ENCODE results near the gene RNF11.

The RNF11 gene

GRCh38 chr1:51253691-51254090 lies 17.6 kb downstream of the RNF11 start:
- ATAC-seq (replicated peaks) (no peak), DNase-seq (no peak)
- H3K36me3 Mint-ChIP-seq (ENCODE audit: insufficient read depth) = peaks cover 14% of the 10 kb centered on the region
- no peaks in the 10 kb centered on the region for H3K27me3 Mint-ChIP-seq
- peaks cover 26 to 43% of the 10 kb centered on the region in 2 donors for H3K4me1 Mint-ChIP-seq (ENCODE audit: low read depth in 2 of 2)
- H3K4me3 Mint-ChIP-seq = no peak overlapping the region
- no peaks in the 10 kb centered on the region for H3K9me3 Mint-ChIP-seq
- no peak overlapping the region for H3K27ac Mint-ChIP-seq

- H3K27me3 Mint-ChIP-seq = no peaks in the 10 kb centered on the region
- H3K9me3 Mint-ChIP-seq = no peaks in the 10 kb centered on the region
- H3K4me1 Mint-ChIP-seq (ENCODE audit: low read depth in 2 of 2) = peaks cover 31 to 45% of the 10 kb centered on the region in 2 donors
Observed at GRCh38 chr1:51255331-51255730, 19.3 kb downstream of the RNF11 start.

GRCh38 chr1:51263147-51263877 lies 27.2 kb downstream of the RNF11 start:
- Mint-ChIP-seq H3K9me3 (no peaks in the 10 kb centered on the region), H3K27ac (peak overlapping the region in 1 of 2 donors; percentile 39), H3K27me3 (no peaks in the 10 kb centered on the region), H3K36me3 (ENCODE audit: insufficient read depth) (peaks cover 15% of the 10 kb centered on the region), H3K4me3 (no peak overlapping the region), H3K4me1 (ENCODE audit: low read depth in 2 of 2) (peaks cover 47 to 68% of the 10 kb centered on the region in 2 donors)
- DNase-seq (no peak), ATAC-seq (replicated peaks) (no peak)

More at GRCh38 chr1:51255331-51255730, 19.3 kb downstream of the RNF11 start:
- H3K4me3 Mint-ChIP-seq = no peak overlapping the region
- H3K36me3 Mint-ChIP-seq (ENCODE audit: insufficient read depth) = peaks cover 14% of the 10 kb centered on the region
- DNase-seq (no peak), ATAC-seq (replicated peaks) (no peak)
- no peak overlapping the region for H3K27ac Mint-ChIP-seq

- no peaks in the 10 kb centered on the region for H3K9me3 Mint-ChIP-seq
- peaks cover 42 to 61% of the 10 kb centered on the region in 2 donors for H3K4me1 Mint-ChIP-seq (ENCODE audit: low read depth in 2 of 2)
- H3K4me3 Mint-ChIP-seq = no peak overlapping the region
- H3K27me3 Mint-ChIP-seq = no peaks in the 10 kb centered on the region
- peak overlapping the region in 1 of 2 donors; percentile 62 for H3K27ac Mint-ChIP-seq
- peaks cover 20% of the 10 kb centered on the region for H3K36me3 Mint-ChIP-seq (ENCODE audit: insufficient read depth)
- no peak for ATAC-seq (replicated peaks)
- DNase-seq = no peak
Observed at GRCh38 chr1:51264451-51264850, 28.4 kb downstream of the RNF11 start.

- H3K36me3 Mint-ChIP-seq (ENCODE audit: insufficient read depth) = peaks cover 27% of the 10 kb centered on the region
- DNase-seq (no peak), ATAC-seq (replicated peaks) (no peak)
- no peaks in the 10 kb centered on the region for H3K27me3 Mint-ChIP-seq
- H3K4me1 Mint-ChIP-seq (ENCODE audit: low read depth in 2 of 2) = peaks cover 37 to 52% of the 10 kb centered on the region in 2 donors
- H3K4me3 Mint-ChIP-seq = no peak overlapping the region
- H3K27ac Mint-ChIP-seq = peak overlapping the region; percentile 17 to 33
- no peaks in the 10 kb centered on the region for H3K9me3 Mint-ChIP-seq
Observed at GRCh38 chr1:51265618-51266017, 29.5 kb downstream of the RNF11 start.

- no peak overlapping the region for H3K4me3 Mint-ChIP-seq
- no peaks in the 10 kb centered on the region for H3K27me3 Mint-ChIP-seq
- H3K4me1 Mint-ChIP-seq (ENCODE audit: low read depth in 2 of 2) = peaks cover 34 to 46% of the 10 kb centered on the region in 2 donors
- ATAC-seq (replicated peaks) = no peak
- DNase-seq = no peak
- peak overlapping the region in 1 of 2 donors; percentile 17 for H3K27ac Mint-ChIP-seq
- peaks cover 32% of the 10 kb centered on the region for H3K36me3 Mint-ChIP-seq (ENCODE audit: insufficient read depth)
- no peaks in the 10 kb centered on the region for H3K9me3 Mint-ChIP-seq
Observed at GRCh38 chr1:51266181-51266580, 30.1 kb downstream of the RNF11 start.

GRCh38 chr1:51266791-51267190 lies 30.7 kb downstream of the RNF11 start:
- ATAC-seq (replicated peaks) = no peak
- Mint-ChIP-seq H3K9me3 (no peaks in the 10 kb centered on the region), H3K4me1 (ENCODE audit: low read depth in 2 of 2) (peaks cover 31 to 42% of the 10 kb centered on the region in 2 donors), H3K36me3 (ENCODE audit: insufficient read depth) (peaks cover 34% of the 10 kb centered on the region), H3K27ac (peak overlapping the region in 1 of 2 donors; percentile 17), H3K4me3 (no peak overlapping the region), H3K27me3 (no peaks in the 10 kb centered on the region)
- no peak for DNase-seq

- H3K27ac Mint-ChIP-seq = peak overlapping the region; percentile 1 to 39
- no peaks in the 10 kb centered on the region for H3K27me3 Mint-ChIP-seq
- H3K4me1 Mint-ChIP-seq (ENCODE audit: low read depth in 2 of 2) = peaks cover 25 to 38% of the 10 kb centered on the region in 2 donors
- DNase-seq = no peak
- H3K4me3 Mint-ChIP-seq = no peak overlapping the region
- ATAC-seq (replicated peaks) = no peak
- no peaks in the 10 kb centered on the region for H3K9me3 Mint-ChIP-seq
- H3K36me3 Mint-ChIP-seq (ENCODE audit: insufficient read depth) = peaks cover 37% of the 10 kb centered on the region
Observed at GRCh38 chr1:51268634-51269033, 32.6 kb downstream of the RNF11 start.

- H3K4me3 Mint-ChIP-seq = no peak overlapping the region
- DNase-seq (no peak), ATAC-seq (replicated peaks) (no peak)
- H3K27ac Mint-ChIP-seq = peak overlapping the region in 1 of 2 donors; percentile 41
- H3K9me3 Mint-ChIP-seq = no peaks in the 10 kb centered on the region
- no peaks in the 10 kb centered on the region for H3K27me3 Mint-ChIP-seq
- peaks cover 48% of the 10 kb centered on the region for H3K36me3 Mint-ChIP-seq (ENCODE audit: insufficient read depth)
- H3K4me1 Mint-ChIP-seq (ENCODE audit: low read depth in 2 of 2) = peaks cover 17 to 23% of the 10 kb centered on the region in 2 donors
Observed at GRCh38 chr1:51270751-51271150, 34.7 kb downstream of the RNF11 start.

- H3K4me3 Mint-ChIP-seq = no peak overlapping the region
- no peaks in the 10 kb centered on the region for H3K27me3 Mint-ChIP-seq
- DNase-seq (no peak), ATAC-seq (replicated peaks) (no peak)
- peaks cover 4 to 7% of the 10 kb centered on the region in 2 donors for H3K4me1 Mint-ChIP-seq (ENCODE audit: low read depth in 2 of 2)
- H3K36me3 Mint-ChIP-seq (ENCODE audit: insufficient read depth) = peaks cover 60% of the 10 kb centered on the region
- no peak overlapping the region for H3K27ac Mint-ChIP-seq
- no peaks in the 10 kb centered on the region for H3K9me3 Mint-ChIP-seq
Observed at GRCh38 chr1:51272916-51273315, 36.8 kb downstream of the RNF11 start.

GRCh38 chr1:51274676-51275075 lies 38.6 kb downstream of the RNF11 start:
- H3K4me3 Mint-ChIP-seq = no peak overlapping the region
- H3K9me3 Mint-ChIP-seq = no peaks in the 10 kb centered on the region
- H3K36me3 Mint-ChIP-seq (ENCODE audit: insufficient read depth) = peaks cover 62% of the 10 kb centered on the region
- no peaks in the 10 kb centered on the region for H3K27me3 Mint-ChIP-seq
- H3K4me1 Mint-ChIP-seq (ENCODE audit: low read depth in 2 of 2) = no peaks in the 10 kb centered on the region
- H3K27ac Mint-ChIP-seq = no peak overlapping the region
- DNase-seq (no peak), ATAC-seq (replicated peaks) (no peak)

GRCh38 chr1:51276286-51276685 lies 40.2 kb downstream of the RNF11 start:
- Mint-ChIP-seq H3K36me3 (ENCODE audit: insufficient read depth) (peaks cover 50% of the 10 kb centered on the region), H3K9me3 (no peaks in the 10 kb centered on the region), H3K27me3 (no peaks in the 10 kb centered on the region), H3K4me3 (no peak overlapping the region), H3K4me1 (ENCODE audit: low read depth in 2 of 2) (no peaks in the 10 kb centered on the region), H3K27ac (peak overlapping the region in 1 of 2 donors; percentile 62)
- DNase-seq = no peak
- no peak for ATAC-seq (replicated peaks)

GRCh38 chr1:51280321-51280978 lies 44.4 kb downstream of the RNF11 start:
- H3K27ac Mint-ChIP-seq = no peak overlapping the region
- H3K4me3 Mint-ChIP-seq = no peak overlapping the region
- no peak for ATAC-seq (replicated peaks)
- H3K27me3 Mint-ChIP-seq = no peaks in the 10 kb centered on the region
- H3K9me3 Mint-ChIP-seq = no peaks in the 10 kb centered on the region
- H3K4me1 Mint-ChIP-seq (ENCODE audit: low read depth in 2 of 2) = no peaks in the 10 kb centered on the region
- no peak for DNase-seq
- H3K36me3 Mint-ChIP-seq (ENCODE audit: insufficient read depth) = peaks cover 35% of the 10 kb centered on the region

- ATAC-seq (replicated peaks) = no peak
- DNase-seq = no peak
- no peaks in the 10 kb centered on the region for H3K27me3 Mint-ChIP-seq
- H3K4me3 Mint-ChIP-seq = no peak overlapping the region
- peaks cover 29% of the 10 kb centered on the region for H3K36me3 Mint-ChIP-seq (ENCODE audit: insufficient read depth)
- no peaks in the 10 kb centered on the region for H3K9me3 Mint-ChIP-seq
- no peaks in the 10 kb centered on the region for H3K4me1 Mint-ChIP-seq (ENCODE audit: low read depth in 2 of 2)
- peak overlapping the region in 1 of 2 donors; percentile 38 for H3K27ac Mint-ChIP-seq
Observed at GRCh38 chr1:51281807-51282206, 45.7 kb downstream of the RNF11 start.

Measured in effector memory CD8-positive, alpha-beta T cell (primary cell).